Endothelial cell of hepatic sinusoid (primary cell): ENCODE results near the gene STK17B.

ENCODE experiments used
- in situ Hi-C: cut with HindIII; loops from 2 replicates; pipeline ENCODE4 v1.10.0; 2017; ENCODE audit warnings: low sequenced_read_pairs

STK17B gene

DNA sequence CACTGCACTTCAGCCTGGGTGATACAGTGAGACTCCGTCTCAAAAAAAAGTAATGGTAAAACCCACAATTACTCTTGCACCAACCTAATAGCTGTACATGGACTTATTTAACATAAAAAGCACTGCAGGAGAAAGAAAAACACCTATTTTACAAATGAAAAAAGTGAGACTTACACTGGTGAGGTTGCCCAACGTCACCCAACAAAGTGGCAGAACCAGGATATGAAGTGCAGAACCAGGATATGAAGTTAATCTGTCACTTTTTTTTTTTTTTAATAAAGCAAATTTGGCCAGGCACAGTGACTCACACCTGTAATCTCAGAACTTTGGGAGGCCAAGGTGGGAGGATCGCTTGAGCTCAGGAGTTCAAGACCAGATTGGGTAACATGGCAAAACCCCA, 13.5 kb upstream of the STK17B start:
- in situ Hi-C loops: no loop called here

DNA sequence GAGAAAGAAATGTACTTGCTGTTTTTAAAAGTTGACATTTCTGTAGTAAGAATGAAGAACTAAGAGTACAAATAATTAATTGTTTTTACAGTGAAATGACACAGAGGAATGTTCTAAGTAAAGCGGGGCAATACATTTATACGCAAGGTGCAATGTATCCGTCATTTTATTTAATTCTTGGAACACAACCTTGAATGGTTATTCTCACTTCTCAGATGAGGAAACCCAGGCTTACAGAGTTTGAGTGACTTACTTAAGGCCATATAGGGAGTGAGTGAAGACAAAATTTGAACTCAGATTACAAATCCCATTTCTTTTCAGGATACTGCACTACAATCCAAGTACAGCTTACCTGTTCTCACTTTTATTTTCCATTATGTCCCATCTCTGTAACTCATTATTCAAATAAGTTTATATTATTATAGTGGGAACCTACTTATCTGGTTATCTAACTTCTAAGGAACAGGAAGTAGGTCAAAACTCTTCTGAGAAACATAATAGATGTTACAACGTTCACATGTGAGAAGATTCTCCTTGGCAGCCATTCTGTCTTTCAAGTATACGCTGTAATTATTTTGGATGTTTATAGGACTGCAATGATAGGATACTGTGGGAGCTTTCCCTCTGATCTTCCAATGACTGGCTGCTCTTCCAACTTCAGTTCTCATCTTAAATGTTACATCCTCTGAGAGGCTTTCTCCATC, 12.3 kb upstream of the STK17B start:
- in situ Hi-C loops: no loop called here

DNA sequence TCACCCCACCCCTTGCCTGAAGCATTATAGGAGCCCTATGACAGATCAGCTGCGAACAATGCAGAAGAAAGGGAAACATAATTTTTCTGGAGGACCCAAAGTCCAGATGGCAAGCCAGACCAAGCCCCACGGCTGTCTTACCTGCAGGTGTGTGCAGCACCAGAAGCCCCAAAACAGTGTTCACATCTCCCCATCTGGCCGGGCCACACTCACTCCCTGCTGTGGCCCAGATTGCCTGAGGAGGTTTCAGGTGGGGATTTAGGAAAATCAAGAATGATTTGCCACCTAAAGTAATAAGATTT, 11.7 kb upstream of the STK17B start:
- in situ Hi-C loops: no loop called here

DNA sequence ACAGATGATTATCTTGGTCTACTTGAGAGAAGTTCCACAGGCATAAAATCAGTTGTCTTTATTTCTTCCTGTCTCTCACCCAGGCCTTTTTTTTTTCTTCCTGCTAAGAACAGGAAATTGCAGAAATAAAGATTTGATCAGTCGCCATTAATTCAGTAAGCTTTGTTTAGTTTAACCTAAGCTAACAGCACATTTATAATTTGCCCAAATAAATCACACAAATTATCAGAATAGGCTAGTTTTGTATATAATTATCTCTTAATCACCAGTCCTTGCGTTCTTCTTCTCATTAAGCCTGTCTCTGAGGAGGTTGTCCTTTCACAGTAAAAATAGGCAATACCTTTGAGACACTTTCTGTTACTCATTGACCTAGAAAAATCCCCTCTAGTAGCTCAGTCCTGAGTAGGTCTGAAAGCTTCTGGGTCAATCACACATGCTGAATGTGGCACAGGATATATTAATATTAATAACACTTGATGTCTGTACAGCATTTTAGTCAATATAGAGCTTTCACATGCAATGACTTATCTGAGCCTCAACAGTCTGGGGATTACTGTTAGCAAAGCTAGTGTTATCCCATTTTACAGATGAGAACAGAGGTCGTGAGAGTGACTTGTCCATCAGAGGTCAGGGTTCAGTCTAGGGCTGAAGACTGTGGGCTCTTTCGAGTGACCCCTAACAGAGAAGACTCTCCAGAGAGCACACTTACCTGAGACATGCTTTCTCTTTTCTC, 11.2 kb upstream of the STK17B start:
- in situ Hi-C loops: no loop called here

DNA sequence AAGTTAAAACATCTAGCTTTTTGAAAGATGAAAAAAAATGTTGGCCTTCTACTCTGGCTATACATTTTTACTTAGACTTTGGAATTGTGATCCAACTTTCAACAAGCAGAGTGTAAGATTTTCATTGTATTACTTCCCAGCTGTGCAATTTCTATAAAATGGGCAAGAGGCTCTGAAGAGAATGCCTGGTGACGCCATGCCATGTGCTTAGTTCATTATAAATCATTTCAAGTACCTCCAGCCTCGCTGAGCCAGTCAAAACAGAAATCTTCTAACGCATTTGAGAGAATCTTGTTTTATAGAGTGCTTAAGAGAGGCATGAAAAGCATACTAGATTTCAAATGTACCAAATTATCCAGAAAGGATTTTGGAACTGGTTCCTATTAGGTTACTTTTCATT, 10.1 kb upstream of the STK17B start:
- in situ Hi-C loops: no loop called here

DNA sequence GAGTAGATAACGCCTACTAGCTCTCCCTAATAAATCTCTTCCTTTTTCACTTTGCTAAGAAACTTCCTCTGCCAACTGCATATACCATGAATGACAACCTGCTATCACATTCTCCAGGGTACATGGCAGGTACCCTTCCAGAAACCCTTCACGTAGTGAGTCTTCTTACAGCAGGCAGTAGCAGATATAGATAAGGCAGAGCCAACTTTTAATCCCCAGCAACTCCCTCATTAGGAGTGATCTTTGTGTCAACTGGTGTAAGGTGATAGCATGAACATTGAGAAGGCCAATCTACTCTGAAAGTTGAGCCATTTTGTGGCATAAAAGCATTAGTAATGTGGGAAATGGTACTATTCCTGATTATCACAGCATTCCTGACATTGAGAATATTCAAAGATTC, 5.7 kb upstream of the STK17B start:
- in situ Hi-C loops: no loop called here

DNA sequence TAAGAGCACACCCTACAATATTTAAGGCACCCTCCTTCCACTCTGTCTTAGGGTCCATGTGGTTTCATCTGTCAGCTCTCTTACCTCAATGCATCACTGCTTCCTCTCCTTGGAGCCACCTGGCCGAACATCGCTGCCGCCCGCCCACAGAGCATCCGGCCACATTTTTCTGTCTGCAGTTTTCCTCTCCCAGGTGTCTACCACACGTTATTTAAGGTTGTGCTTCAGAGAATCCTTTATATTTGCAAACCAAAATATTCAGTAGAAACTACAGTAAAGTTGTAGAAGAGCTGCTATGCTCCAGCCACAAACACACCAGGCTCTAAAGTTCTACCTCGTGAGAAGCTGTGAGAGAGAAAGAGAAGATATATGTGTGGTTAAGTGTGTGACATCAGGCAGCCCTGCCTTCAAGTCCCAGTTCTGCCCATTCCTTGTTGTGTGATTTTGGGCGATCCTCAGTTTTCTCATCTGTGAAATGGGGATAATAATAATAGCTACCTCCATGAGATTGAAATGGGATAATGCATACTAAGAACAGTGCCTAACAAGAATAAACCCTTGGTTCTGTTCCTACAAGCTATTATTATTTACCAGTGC, 4.9 kb upstream of the STK17B start:
- in situ Hi-C loops: no loop called here

DNA sequence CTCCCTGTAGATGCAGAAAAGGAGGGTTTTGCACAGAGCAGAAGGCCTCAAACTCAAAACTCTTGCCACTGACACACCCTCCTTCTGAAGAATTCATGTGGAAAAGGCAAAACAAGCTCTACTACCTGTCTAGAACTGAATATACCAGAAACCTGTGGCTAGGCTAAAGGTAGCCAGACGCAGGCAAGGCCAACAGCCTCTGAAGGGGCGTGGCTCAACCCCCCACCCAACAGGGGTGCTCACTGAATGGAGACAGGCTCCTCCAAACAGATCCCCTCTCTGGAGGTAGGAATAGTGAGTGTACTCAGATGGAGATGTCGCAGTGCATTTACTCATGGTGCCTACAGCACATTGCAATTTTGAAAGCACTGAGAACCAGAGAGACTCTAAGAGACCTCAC, 3.0 kb upstream of the STK17B start:
- in situ Hi-C loops: no loop called here

DNA sequence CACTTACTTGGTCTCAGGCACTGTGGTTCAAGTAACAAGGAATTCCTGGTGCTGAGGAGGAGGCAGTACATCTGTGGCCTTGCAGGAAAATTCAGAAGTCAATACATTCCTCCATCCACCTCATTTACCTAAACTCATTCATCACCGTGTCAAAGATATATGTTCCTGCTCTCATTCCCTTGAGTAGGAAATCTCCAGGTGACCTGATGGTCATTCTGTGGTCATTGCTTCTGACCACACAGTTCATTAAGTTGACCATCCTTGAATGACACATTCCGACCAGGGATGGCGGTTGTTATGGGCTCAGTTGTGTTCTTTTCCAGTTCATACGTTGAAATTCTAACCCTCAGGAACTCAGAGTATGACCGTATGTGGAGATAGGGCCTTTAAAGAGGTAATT, 2.1 kb upstream of the STK17B start:
- in situ Hi-C loops: no loop called here

DNA sequence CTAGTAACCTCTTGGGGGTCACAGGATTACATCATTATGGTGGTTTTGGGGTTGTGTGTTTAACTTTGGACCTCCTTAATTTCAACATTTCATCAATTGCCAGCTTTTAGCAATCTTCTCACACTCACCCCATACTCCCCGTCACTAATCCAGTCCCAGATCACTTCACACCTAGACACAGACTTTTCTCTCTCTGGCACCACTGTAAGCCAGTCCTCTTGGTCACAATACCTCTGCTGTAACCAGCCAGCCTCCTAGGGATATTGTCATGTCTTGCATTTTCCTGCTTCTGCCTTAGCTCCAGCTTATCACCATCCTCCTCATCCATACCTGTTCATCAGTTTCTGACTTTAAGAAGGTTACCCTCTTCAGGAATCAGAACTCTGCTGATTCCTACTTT, 1.6 kb upstream of the STK17B start:
- in situ Hi-C loops: no loop called here

DNA sequence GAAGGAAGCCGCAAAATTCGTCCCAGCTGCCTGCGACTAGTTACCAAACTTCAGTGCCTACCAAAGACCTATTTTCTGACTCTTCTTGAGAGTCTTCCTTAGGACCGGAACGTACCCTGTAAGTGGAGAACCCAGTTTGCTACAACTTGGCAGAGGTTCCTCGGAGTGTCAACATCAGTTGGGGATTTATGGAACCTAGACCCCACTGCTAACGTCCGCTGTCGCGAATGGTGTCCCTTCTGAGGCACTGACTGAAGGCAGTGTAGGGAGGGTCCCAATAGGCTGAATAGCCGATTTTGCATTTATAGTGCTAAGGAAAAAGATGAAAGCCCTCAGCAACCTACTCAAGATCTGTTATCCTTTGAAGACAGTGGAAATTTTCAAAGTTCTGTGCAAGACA, 568 bp upstream of the STK17B start:
- in situ Hi-C loops: no loop called here

DNA sequence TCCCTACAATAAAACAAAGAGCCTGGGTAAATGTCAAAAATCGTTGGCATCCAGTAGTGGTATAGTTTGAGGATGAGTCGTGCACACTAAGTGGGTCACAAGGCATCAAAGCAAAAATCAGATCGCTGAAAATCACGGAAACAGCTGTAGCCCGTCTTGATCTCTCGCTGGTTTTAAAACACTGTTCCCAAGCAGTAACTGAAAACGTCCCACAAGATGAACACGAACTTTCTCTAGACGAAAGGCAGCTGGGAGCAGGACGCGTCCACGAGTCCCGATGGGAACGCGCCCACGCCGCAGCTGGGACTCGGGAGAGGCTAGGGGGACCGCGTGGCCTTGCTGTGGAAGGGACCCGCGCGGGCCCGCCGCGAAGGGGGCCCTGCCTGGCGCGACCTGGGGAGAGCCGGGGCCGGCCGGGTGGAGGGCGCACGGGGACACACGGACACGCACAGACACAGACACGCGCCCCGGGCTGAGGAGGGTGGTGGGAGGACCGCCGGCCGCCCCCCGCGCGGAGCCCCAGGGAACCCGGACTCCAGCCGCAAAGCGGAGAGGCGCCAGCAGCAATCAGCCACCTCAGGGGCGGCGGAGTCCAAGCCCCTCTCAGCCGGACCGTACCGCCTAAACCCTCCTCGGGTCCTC, 651 bp downstream of the STK17B start:
- in situ Hi-C loops: no loop called here

DNA sequence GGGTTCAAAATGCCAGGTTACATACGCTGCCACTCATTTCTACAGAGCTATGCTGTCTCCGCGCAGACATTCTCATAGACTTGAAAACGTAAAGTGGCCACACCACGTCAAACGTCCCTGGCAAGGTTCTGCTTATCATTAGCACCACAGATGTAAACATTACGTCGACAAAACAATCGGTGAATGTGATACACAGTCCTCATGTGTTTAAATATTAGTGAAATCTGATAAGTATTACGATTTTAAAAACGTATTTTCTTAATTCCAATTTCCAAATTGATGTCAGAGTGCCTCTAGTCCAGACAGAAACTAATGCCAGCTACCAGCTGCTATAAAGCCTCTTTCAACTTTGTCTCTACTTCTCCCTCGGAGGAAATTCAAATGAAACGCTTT, 1.2 kb downstream of the STK17B start:
- in situ Hi-C loops: no loop called here

DNA sequence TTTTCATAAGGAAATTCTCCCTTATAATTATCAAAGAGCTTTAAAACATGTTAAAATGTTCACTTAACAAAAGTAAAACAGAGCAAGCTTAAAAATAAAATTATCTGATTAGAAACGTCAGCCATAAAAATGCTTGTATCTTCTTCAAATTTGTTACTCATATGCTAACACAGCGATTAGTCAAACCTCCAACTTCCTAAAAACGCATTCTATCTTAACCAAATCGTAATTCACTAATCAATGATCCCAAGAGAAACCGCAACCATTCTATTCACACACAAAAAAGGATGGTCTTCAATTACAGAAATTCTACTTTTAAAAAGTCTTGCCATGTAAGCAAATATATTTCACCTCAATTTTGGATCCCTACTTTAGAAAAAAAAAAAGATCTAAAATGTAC, 1.9 kb downstream of the STK17B start:
- in situ Hi-C loops: loop anchor here (5.0 kb wide), 4 partner anchors 37 to 108 kb away; no protein-coding TSS in a partner anchor

DNA sequence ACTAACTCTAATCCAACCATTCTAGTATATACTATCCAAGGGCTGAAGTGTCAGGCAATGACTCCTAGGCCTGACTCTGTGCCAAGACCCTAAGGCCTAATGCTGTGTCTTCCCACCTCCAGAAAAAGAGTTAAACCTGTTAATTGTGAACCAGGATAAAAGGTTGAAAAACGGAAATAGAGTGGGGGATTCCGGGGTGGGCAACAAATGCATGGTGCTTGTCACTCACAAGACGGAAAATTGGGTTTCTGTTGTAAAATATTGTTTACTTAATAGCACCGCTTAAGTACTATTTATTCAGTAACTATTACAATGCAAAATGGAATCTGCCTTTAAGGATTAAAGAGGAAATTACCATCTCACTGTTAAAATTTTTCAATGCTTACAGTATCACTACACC, 3.2 kb downstream of the STK17B start:
- in situ Hi-C loops: loop anchor here (5.0 kb wide), 4 partner anchors 36 to 109 kb away; no protein-coding TSS in a partner anchor

DNA sequence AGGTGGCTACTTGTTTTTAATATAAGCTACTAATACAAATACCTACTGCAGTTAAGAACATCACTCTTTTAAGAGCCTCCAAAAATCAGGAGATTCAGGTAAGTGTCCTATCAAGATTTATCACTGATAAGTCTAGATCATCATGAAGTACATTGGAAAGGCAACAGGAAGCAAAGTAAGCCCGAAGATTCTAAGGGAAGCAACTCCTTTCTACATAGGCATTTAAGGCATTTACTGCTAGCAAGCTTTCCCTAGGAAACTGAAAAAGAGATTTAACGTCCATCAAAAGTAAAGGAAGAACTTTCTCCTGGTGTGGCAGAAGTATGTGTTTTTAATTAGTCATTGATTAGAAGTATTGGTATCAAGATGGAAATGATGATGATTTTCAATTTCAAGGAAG, 3.7 kb downstream of the STK17B start:
- in situ Hi-C loops: loop anchor here (5.0 kb wide), 4 partner anchors 35 to 110 kb away; no protein-coding TSS in a partner anchor

DNA sequence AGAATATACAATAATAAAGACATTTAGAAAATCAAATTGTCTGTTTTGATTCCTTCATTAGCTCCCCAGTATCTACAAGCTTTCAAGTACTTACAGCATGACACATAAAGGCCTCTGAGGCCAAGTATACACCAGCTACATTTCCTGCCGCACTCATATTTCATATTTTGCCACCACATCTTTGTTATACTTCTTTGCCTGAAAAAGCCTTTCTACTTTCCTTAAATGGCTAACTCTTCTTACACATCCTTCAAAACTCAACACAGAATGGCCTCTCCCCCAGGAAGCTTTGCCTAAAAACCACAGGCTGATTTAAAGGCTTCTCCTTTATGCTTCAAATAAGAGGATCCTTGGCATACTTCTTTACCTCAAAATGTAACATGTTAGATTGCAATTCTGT, 4.5 kb downstream of the STK17B start:
- in situ Hi-C loops: loop anchor here (5.0 kb wide), 4 partner anchors 35 to 110 kb away; no protein-coding TSS in a partner anchor

DNA sequence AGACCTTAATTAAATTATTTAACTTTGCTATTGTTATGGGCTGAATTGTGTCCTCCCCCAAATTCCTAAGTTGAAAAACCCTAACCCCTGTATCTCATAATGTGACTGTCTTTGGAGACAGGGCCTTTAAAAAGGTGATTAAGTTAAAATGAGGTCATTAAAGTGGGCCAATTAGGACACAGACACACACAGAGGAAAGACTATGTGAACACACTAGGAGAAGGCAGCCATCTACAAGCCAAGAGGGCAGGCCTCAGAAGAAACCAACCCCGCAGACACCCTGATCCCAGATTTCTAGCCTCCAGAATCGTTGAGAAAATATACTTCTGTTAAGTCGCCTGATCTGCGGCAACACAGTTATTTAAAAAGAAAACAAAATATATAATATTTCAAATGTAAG, 6.4 kb downstream of the STK17B start:
- in situ Hi-C loops: loop anchor here (5.0 kb wide), 4 partner anchors 33 to 112 kb away; no protein-coding TSS in a partner anchor

DNA sequence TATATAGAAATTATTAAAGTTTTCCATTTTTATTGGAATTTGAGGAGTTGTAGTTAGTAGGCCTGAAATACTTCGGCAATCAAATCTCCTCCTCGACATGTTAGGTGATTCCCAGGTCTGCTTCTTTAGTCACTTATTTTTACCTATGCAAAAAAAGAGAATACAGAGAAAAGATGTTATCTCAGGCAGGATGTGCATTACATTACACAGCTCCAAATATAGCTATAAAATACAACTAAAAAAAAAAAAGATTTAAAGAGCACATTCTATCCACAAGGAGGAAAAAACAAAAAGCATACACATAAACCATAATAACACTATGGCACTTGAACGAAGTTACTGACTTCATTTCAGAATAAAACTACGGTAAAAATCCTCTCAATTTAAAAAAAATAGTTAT, 8.1 kb downstream of the STK17B start:
- in situ Hi-C loops: no loop called here

DNA sequence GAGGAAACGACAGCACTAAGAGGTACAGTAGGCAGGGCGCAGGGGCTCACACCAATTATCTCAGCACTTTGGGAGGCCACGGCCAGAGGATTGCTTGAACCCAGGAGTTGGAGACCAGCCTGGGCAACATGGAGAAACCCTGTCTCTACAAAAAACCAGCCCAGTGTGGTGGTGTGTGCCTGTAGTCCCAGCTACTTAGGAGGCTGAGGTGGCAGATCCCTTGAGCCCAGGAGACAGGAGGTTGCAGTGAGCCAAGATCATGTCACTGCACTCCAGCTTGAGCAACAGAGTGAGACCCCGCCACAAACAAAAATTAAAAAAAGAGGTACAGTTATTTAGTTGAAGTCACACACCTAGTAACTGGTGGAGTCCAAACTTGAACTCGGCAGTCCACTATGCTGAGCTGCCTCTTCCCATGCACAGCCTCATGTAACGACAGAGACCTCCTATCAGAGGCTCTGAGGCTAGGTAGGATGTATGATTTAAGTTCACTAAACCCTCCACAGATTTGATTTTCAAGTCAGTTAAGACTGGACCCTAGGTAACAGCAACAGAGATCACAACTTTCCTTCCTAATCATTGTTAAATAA, 8.7 kb downstream of the STK17B start:
- in situ Hi-C loops: no loop called here

DNA sequence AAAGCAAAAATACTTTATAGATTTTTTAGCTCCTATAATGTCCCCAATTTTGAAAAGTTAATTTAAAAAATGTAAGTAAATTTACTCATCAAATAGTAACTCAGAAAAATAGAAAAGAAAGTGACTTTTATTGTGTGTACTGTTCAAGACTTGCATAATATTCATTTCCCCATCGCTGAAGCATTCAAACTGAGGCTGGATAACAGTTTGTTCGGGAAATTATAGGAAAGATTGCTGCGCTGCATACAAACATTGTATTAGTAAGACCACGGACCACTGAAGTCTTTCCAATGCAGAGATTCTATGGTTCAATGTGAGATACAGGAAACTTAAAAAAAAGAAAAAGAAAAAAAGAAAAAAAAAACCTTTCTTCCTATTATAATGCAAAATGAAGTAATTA, 10.4 kb downstream of the STK17B start:
- in situ Hi-C loops: no loop called here
